Neuronal stem cell (in vitro differentiated cells): ENCODE data around the gene NUP37.

Experiments used
- DNase-seq: peaks from one replicate; pipeline ENCODE4 v3.0.0-alpha.2; 2013; ENCODE audit warnings: low spot score
- H2AFZ ChIP-seq: one replicate; pipeline ENCODE4 v1.6.1; 2013; ENCODE audit warnings: mild to moderate bottlenecking, low read length, inconsistent platforms
- H2AK5ac ChIP-seq: 2 replicates; pipeline ENCODE4 v1.6.1; 2013; ENCODE audit warnings: low read depth, mild to moderate bottlenecking, inconsistent platforms, low read length, moderate library complexity, mixed read lengths
- H2BK120ac ChIP-seq: 2 replicates; pipeline ENCODE4 v1.6.1; 2013; ENCODE audit warnings: low read depth, mild to moderate bottlenecking, inconsistent platforms, low read length, moderate library complexity, mixed read lengths
- H2BK12ac ChIP-seq: one replicate; pipeline ENCODE4 v1.6.1; 2013; ENCODE audit warnings: low read length, inconsistent platforms
- H2BK15ac ChIP-seq: 2 replicates; pipeline ENCODE4 v1.6.1; 2013; ENCODE audit warnings: mild to moderate bottlenecking, low read length, inconsistent platforms, mixed read lengths
- H2BK5ac ChIP-seq: one replicate; pipeline ENCODE4 v1.6.1; 2013; ENCODE audit warnings: inconsistent platforms, mild to moderate bottlenecking, low read length, moderate library complexity
- H3K14ac ChIP-seq: one replicate; pipeline ENCODE4 v1.6.1; 2013; ENCODE audit warnings: low read length, inconsistent platforms
- H3K18ac ChIP-seq: 2 replicates; pipeline ENCODE4 v1.6.1; 2013; ENCODE audit warnings: low read length, inconsistent platforms
- H3K23ac ChIP-seq: 2 replicates; pipeline ENCODE4 v1.6.1; 2013; ENCODE audit warnings: low read depth, mild to moderate bottlenecking, mixed read lengths, low read length, inconsistent platforms; ENCODE audit not compliant: poor library complexity
- H3K27ac ChIP-seq: replicated peaks from 3 replicates; pipeline ENCODE4 v1.5.1; 2013; ENCODE audit warnings: low read length, inconsistent platforms
- H3K27me3 ChIP-seq, 3 experiments: 2 replicates each; pipeline ENCODE4 v1.6.1; 2013; ENCODE audit warnings: low read length in 3 of 3, mild to moderate bottlenecking in 2 of 3, inconsistent platforms in 1 of 3, low read depth in 1 of 3, mixed read lengths in 1 of 3, moderate library complexity in 1 of 3; ENCODE audit not compliant: control insufficient read depth in 3 of 3, insufficient read depth in 3 of 3
- H3K36me3 ChIP-seq, 2 donors: replicated peaks in 1 of 2; 2 replicates each; pipeline ENCODE4 v1.6.1; 2013; ENCODE audit warnings: low read length in 2 of 2; ENCODE audit not compliant: control insufficient read depth in 2 of 2, insufficient read depth in 2 of 2
- H3K4ac ChIP-seq: 2 replicates; pipeline ENCODE4 v1.6.1; 2013; ENCODE audit warnings: inconsistent platforms, mild to moderate bottlenecking, low read length, moderate library complexity
- H3K4me1 ChIP-seq, 2 donors: 1 replicate in 1 of 2; 2 replicates in 1 of 2; pipeline ENCODE4 v1.6.1; 2013; ENCODE audit warnings: low read length in 2 of 2, low read depth in 1 of 2; ENCODE audit not compliant: control insufficient read depth in 2 of 2, insufficient read depth in 1 of 2
- H3K4me2 ChIP-seq: one replicate; pipeline ENCODE4 v1.6.1; 2013; ENCODE audit warnings: mild to moderate bottlenecking, low read length, inconsistent platforms; ENCODE audit not compliant: insufficient read depth, poor library complexity, severe bottlenecking
- H3K4me3 ChIP-seq, 2 donors: 2 replicates each; pipeline ENCODE4 v1.5.1; 2013; ENCODE audit warnings: low read length in 2 of 2, mild to moderate bottlenecking in 2 of 2, inconsistent platforms in 1 of 2, moderate library complexity in 1 of 2
- H3K79me1 ChIP-seq: one replicate; pipeline ENCODE4 v1.6.1; 2013; ENCODE audit warnings: low read depth, mild to moderate bottlenecking, inconsistent platforms, low read length, moderate library complexity
- H3K9ac ChIP-seq: one replicate; pipeline ENCODE4 v1.6.1; 2013; ENCODE audit warnings: mild to moderate bottlenecking, low read depth, low read length, inconsistent platforms; ENCODE audit not compliant: poor library complexity
- H3K9me3 ChIP-seq, 2 donors: replicated peaks in 1 of 2; 2 replicates each; pipeline versions ENCODE3 to v1.6.1; 2013; ENCODE audit warnings: low read length in 2 of 2, mild to moderate bottlenecking in 2 of 2, inconsistent platforms in 1 of 2, low read depth in 1 of 2, mixed read lengths in 1 of 2, moderate library complexity in 1 of 2; ENCODE audit not compliant: control insufficient read depth in 2 of 2, insufficient read depth in 1 of 2
- H4K8ac ChIP-seq: one replicate; pipeline ENCODE4 v1.6.1; 2013; ENCODE audit warnings: low read depth, mild to moderate bottlenecking, inconsistent platforms, low read length, moderate library complexity
- H4K91ac ChIP-seq: one replicate; pipeline ENCODE4 v1.6.1; 2013; ENCODE audit warnings: low read length, low read depth, mild to moderate bottlenecking, inconsistent platforms; ENCODE audit not compliant: poor library complexity
- WGBS, 2 donors: extraction: QIAGEN DNeasy Blood & Tissue Kit; methylation state at CpG; one replicate each; pipeline ENCODE4 v1.1.7; 2013; ENCODE audit warnings: missing lambda C conversion rate in 2 of 2, mixed read lengths in 1 of 2; ENCODE audit not compliant: insufficient read length in 2 of 2, insufficient replicate concordance in 1 of 2; ENCODE audit errors: extremely low coverage in 2 of 2; 5-methylcytosine and 5-hydroxymethylcytosine counted together

Gene NUP37

GRCh38 chr12:102023343-102023930 is 96.5 kb downstream of the NUP37 start:
- no peak overlapping the region for H4K8ac ChIP-seq
- H3K36me3 ChIP-seq, result peaks cover 0 to 10% of the 10 kb centered on the region in 2 donors
- H3K79me1 ChIP-seq, result no peaks in the 10 kb centered on the region
- H2AFZ ChIP-seq, result no peak overlapping the region
- no peak overlapping the region for H2BK12ac ChIP-seq
- H2BK15ac ChIP-seq, result no peak overlapping the region
- no peak overlapping the region for H3K27ac ChIP-seq
- no peak overlapping the region for H4K91ac ChIP-seq
- no peak overlapping the region for H3K14ac ChIP-seq
- H2BK5ac ChIP-seq, result no peak overlapping the region
- H3K4ac ChIP-seq, result no peak overlapping the region
- no peak overlapping the region for H3K4me2 ChIP-seq
- H3K27me3 ChIP-seq, result no peaks in the 10 kb centered on the region
- H2BK120ac ChIP-seq, result no peak overlapping the region
- no peak overlapping the region for H3K4me3 ChIP-seq
- no CpG with 5 or more reads among the region's 3 CpGs for WGBS, 2 donors
- no peak overlapping the region for H3K9ac ChIP-seq
- H3K18ac ChIP-seq, result no peak overlapping the region
- no peaks in the 10 kb centered on the region for H3K9me3 ChIP-seq
- H3K23ac ChIP-seq, result no peak overlapping the region
- no peak for DNase-seq
- H2AK5ac ChIP-seq, result no peak overlapping the region
- H3K4me1 ChIP-seq, result no peaks in the 10 kb centered on the region
